Small intestine (tissue), 7 donors: ENCODE measurements around the gene NCKIPSD. TPM values are rescaled to one million over a fixed set of nuclear protein-coding genes. Genes with fewer than 3 reads are reported as not detected.
A peak's percentile ranks its signal among the peaks of the same experiment; 100 is the strongest.

Experiments
- DNase-seq, 2 donors: peaks; one replicate each; pipeline versions ENCODE4 v3.0.0 to v3.0.0-alpha.2; 2013
- FAIRE-seq: peaks from 2 replicates; lab custom pipeline; 2012; peaks lifted over from hg19 to GRCh38; lab: Jason Lieb, UNC
- H3K27ac ChIP-seq, 3 donors: one replicate each; pipeline ENCODE4 v1.5.1; 2013; ENCODE audit warnings: low read length in 2 of 3, mild to moderate bottlenecking in 2 of 3, control low read depth in 1 of 3, inconsistent platforms in 1 of 3, low read depth in 1 of 3, moderate library complexity in 1 of 3
- H3K27me3 ChIP-seq, 3 donors: one replicate each; pipeline ENCODE4 v1.6.1; 2013; ENCODE audit warnings: low read length in 3 of 3, inconsistent platforms in 1 of 3; ENCODE audit not compliant: control insufficient read depth in 3 of 3, insufficient read depth in 3 of 3
- H3K36me3 ChIP-seq, 3 donors: one replicate each; pipeline ENCODE4 v1.6.1; 2013; ENCODE audit warnings: low read length in 3 of 3, inconsistent platforms in 1 of 3, low read depth in 1 of 3, mild to moderate bottlenecking in 1 of 3, moderate library complexity in 1 of 3; ENCODE audit not compliant: control insufficient read depth in 3 of 3, insufficient read depth in 2 of 3
- H3K4me1 ChIP-seq, 3 donors: one replicate each; pipeline ENCODE4 v1.6.1; 2013; ENCODE audit warnings: low read length in 2 of 3, inconsistent platforms in 1 of 3, low read depth in 1 of 3, mild to moderate bottlenecking in 1 of 3, moderate library complexity in 1 of 3; ENCODE audit not compliant: control insufficient read depth in 3 of 3, insufficient read depth in 2 of 3
- H3K4me3 ChIP-seq, 3 donors: one replicate each; pipeline ENCODE4 v1.5.1; 2013; ENCODE audit warnings: low read length in 3 of 3, control low read depth in 1 of 3, inconsistent platforms in 1 of 3, low read depth in 1 of 3, mild to moderate bottlenecking in 1 of 3, moderate library complexity in 1 of 3
- H3K9me3 ChIP-seq, 2 donors: one replicate each; pipeline ENCODE4 v1.6.1; 2013; ENCODE audit warnings: low read depth in 1 of 2, low read length in 1 of 2; ENCODE audit not compliant: control insufficient read depth in 2 of 2, insufficient read depth in 1 of 2
- WGBS, 3 donors: extraction: QIAGEN DNeasy Blood & Tissue Kit; methylation state at CpG; one replicate each; pipeline ENCODE4 v1.1.7; 2013; 5-methylcytosine and 5-hydroxymethylcytosine counted together
- polyA plus RNA-seq, 4 donors: library from polyadenylated mRNA; stranded (reverse) in 3 of 4; unstranded in 1 of 4; fragments of 200-250 nt in 3 of 4; fragments of 120-200 nt in 1 of 4; gene quantifications; one replicate each; pipeline versions ENCODE4 v1.2.1 to v1.2.3, GENCODE V29; 2013
- donor health status: healthy with polysubstance abuse.
- donor health status: control.
- donor health status: control.
- donor health status: Bipolar disorder and iron deficiency.
- donor health status: healthy.

The NCKIPSD gene
- polyA plus RNA-seq, 4 donors, result 8.9 to 16.7 (median 14.5) TPM

- Histone ChIP-seq H3K4me1 (peaks cover 0 to 8% (median 0%) of the 10 kb centered on the region in 3 donors), H3K4me3 (no peak overlapping the region), H3K27me3 (no peaks in the 10 kb centered on the region), H3K27ac (no peak overlapping the region), H3K36me3 (peaks cover 0 to 25% (median 0%) of the 10 kb centered on the region in 3 donors), H3K9me3 (no peaks in the 10 kb centered on the region)
- DNase-seq, result no peak
- WGBS, 3 donors, result 86 to 89% (median 87%) methylated on average over 20 to 22 of the region's 22 CpGs
- no peak for FAIRE-seq
Observed at GRCh38 chr3:48644898-48645760, 40.6 kb downstream of the NCKIPSD start.

GRCh38 chr3:48642605-48643004, 43.1 kb downstream of the NCKIPSD start:
- WGBS, 3 donors, result 87 to 93% (median 92%) methylated on average over 11 to 12 of the region's 12 CpGs
- DNase-seq (no peak), FAIRE-seq (no peak)
- Histone ChIP-seq H3K27ac (no peak overlapping the region), H3K4me3 (no peak overlapping the region), H3K27me3 (no peaks in the 10 kb centered on the region), H3K4me1 (no peaks in the 10 kb centered on the region), H3K36me3 (peaks cover 0 to 24% (median 0%) of the 10 kb centered on the region in 3 donors), H3K9me3 (no peaks in the 10 kb centered on the region)

DNA sequence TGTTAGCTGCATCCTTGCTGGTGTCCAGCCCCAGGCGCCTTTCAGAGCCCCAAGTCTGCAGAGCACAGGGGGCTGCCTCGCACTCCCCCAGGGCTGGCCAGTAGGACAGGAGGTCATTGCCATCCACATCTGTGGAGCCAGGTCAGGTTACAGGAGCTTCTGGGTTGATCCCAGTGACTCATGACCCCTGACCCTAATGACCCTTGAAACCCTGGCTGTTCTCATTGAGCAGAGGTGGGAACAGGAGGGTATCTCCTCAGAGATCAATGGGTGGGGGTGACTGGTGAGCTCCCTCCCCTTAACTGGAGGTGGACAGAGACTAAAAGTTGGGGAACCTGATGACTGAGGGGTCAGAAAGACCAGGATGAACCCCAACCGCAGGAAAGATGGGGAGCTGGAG, 44.3 kb downstream of the NCKIPSD start:
- Histone ChIP-seq H3K4me3 (no peak overlapping the region), H3K4me1 (peaks cover 0 to 4% (median under 1%) of the 10 kb centered on the region in 3 donors), H3K9me3 (no peaks in the 10 kb centered on the region), H3K27me3 (no peaks in the 10 kb centered on the region), H3K36me3 (peaks cover 0 to 19% (median 0%) of the 10 kb centered on the region in 3 donors), H3K27ac (no peak overlapping the region)
- WGBS, 3 donors, result 91 to 97% (median 94%) methylated on average over 3 of the region's 3 CpGs
- FAIRE-seq (no peak), DNase-seq (no peak)

DNA sequence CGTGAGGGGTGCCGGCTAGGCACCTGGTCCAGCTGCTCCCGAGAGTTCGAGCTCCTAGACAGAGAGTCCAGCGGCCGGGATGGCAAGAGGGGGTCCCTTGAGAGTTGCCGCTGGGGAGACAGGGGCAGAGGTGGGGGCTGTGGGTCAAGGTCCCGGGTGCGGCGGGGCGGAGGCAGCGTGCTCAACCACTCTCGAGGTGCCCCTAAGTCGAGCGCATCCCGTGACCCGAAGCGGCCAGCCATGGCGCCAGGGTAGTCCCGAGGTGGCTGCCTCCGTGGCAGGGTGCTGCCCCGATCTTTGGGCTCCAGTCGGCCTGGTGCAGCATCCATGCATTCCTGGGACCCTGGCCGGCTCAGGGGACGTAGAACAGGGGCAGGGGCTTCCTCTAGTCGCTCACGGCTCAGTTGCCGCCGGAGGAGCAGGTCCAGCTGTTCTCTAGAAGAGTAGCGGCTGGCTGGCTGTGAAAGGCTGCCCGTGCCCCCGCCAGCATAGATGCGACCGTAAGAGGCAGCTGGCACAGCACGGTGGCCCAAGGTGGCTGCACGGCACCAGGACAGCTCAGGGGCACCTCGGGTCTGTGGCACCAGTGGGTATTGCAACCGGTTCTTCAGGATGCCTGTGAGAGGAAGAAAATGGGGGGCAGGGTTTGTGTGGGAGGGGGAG, 45.6 kb downstream of the NCKIPSD start:
- peaks cover 0 to 15% (median 0%) of the 10 kb centered on the region in 3 donors for H3K36me3 ChIP-seq
- no peak for FAIRE-seq
- WGBS, 3 donors, result 86 to 91% (median 88%) methylated on average over 33 to 38 of the region's 38 CpGs
- no peak overlapping the region for H3K4me3 ChIP-seq
- no peaks in the 10 kb centered on the region for H3K9me3 ChIP-seq
- H3K27ac ChIP-seq, result no peak overlapping the region
- no peaks in the 10 kb centered on the region for H3K27me3 ChIP-seq
- no peak for DNase-seq
- peaks cover 0 to 10% (median 3%) of the 10 kb centered on the region in 3 donors for H3K4me1 ChIP-seq

GRCh38 chr3:48637305-48637704, 48.4 kb downstream of the NCKIPSD start:
- FAIRE-seq, result no peak
- no peak for DNase-seq
- peaks cover 0 to 20% (median 0%) of the 10 kb centered on the region in 3 donors for H3K36me3 ChIP-seq
- no peaks in the 10 kb centered on the region for H3K9me3 ChIP-seq
- H3K27ac ChIP-seq, result no peak overlapping the region
- WGBS, 3 donors, result 57 to 63% (median 62%) methylated on average over 6 of the region's 6 CpGs
- H3K4me1 ChIP-seq, result peaks cover 0 to 21% (median 3%) of the 10 kb centered on the region in 3 donors
- H3K27me3 ChIP-seq, result no peaks in the 10 kb centered on the region
- H3K4me3 ChIP-seq, result no peak overlapping the region

- Histone ChIP-seq H3K9me3 (no peaks in the 10 kb centered on the region), H3K4me1 (peaks cover 0 to 21% (median 3%) of the 10 kb centered on the region in 3 donors), H3K36me3 (peaks cover 0 to 28% (median 0%) of the 10 kb centered on the region in 3 donors), H3K4me3 (peak overlapping the region; percentile 55 to 92 (median 80)), H3K27ac (peak overlapping the region in 1 of 3 donors; percentile 84), H3K27me3 (no peaks in the 10 kb centered on the region)
- 42 to 58% (median 54%) methylated on average over 10 of the region's 10 CpGs for WGBS, 3 donors
- DNase-seq, result no peak
- no peak for FAIRE-seq
Observed at GRCh38 chr3:48636149-48636655, 49.5 kb downstream of the NCKIPSD start.

DNA sequence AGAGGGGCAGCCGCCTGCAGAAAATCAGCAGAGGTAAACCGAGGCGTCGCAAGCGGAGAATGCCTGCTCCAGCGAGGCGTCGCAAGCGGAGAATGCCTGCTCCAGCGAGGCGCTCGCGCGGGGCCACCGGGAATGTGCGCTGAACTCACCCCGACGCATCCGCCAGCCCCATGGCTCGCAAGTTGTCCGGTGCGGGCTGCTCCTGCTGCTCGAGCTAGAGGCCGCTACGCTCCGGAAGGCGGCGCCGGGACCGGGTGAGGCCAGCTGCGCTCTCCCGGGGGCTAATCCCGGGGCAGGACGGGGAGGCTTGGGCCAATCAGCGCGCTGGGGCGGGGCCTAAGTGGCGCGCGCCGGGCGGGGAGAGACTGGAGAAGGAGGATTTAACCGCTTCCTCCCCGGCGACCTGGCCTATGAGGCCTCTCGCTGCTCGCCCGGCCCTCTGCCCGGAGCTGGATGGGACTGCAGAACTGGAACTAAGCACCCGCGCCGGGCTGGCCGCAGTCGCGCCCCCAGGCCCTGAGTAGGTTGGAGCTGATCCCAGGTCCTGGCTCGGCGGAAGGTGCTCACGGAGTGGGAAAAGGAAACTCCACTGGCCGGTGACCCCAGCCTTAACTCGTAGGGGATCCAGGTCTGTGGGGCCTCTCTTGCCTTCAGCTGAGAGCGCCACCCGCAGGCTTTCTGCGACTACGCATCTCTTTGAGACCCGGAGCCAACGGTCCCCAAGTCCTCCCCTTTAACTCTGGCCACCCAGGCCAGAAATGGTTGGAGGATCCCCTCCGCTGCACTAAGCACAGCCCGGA, 50.3 kb downstream of the NCKIPSD start, which contains the start of gene SLC26A6:
SLC26A6 (minus strand) TSS at position 240 of the 800 bp plus-strand sequence; CDS start at position 172, 68 bp downstream.
- Histone ChIP-seq H3K4me1 (peaks cover 0 to 21% (median 3%) of the 10 kb centered on the region in 3 donors), H3K27ac (peak within 1 kb of the TSS in 2 of 3 donors; percentile 69 to 84), H3K36me3 (peaks cover 0 to 32% (median 0%) of the 10 kb centered on the region in 3 donors), H3K4me3 (peak within 1 kb of the TSS; percentile 73 to 92 (median 80)), H3K9me3 (no peaks in the 10 kb centered on the region), H3K27me3 (no peaks in the 10 kb centered on the region)
- WGBS, 3 donors, result 0 to 1% (median 1%) methylated on average over 53 to 68 of the region's 68 CpGs
- DNase-seq (peak; percentile 98 to 99), FAIRE-seq (no peak)
